Cardiac septum (tissue), 1 donor: ENCODE measurements around the gene NME7. TPM values are rescaled to one million over a fixed set of nuclear protein-coding genes. Genes with fewer than 3 reads are reported as not detected.
A peak's percentile ranks its signal among the peaks of the same experiment; 100 is the strongest.

Experiments
- DNase-seq: peaks from one replicate; pipeline ENCODE4 v3.0.0-alpha.2; 2020; ENCODE audit warnings: low spot score
- intact Hi-C: fragments of 100-400 bp; cut with DNase I; formaldehyde crosslinking; loops from one replicate; pipeline ENCODE4 v1.14.0; 2022
- total RNA-seq: library from RNA; stranded (reverse); fragmentation: NEBNext Ultra II Directional; extraction: Animal tissue kit (Norgen Biotek cat#: 25700); gene quantifications from one replicate; pipeline ENCODE4 v1.2.1, GENCODE V29; 2021
- donor health status: DM: no; HTN: no; CAD: no.

NME7 gene
- total RNA-seq, 1 donor from 2014 or later, result 9.8 TPM

DNA sequence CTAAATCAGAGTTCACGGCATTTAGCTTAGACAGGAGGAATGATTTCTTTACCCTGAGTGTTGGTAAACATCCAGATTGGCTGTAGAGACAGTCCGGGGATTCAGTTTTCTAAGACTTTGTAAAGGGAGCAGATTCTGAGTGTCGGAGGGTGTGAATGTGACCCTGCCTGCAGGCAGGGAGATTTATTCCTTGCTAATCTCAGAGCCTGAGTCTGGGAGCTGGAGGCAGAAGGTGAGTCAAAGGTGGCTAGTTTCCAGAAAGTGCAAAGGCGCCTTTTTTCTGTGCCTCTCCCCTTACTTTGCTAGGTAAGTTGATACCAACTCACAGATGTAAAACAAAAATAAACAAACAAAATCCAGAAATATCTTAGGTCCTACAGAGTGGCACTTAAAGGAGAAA is 249.4 kb downstream of the NME7 start:
- DNase-seq, result no peak
- intact Hi-C loops, result no loop called here

DNA sequence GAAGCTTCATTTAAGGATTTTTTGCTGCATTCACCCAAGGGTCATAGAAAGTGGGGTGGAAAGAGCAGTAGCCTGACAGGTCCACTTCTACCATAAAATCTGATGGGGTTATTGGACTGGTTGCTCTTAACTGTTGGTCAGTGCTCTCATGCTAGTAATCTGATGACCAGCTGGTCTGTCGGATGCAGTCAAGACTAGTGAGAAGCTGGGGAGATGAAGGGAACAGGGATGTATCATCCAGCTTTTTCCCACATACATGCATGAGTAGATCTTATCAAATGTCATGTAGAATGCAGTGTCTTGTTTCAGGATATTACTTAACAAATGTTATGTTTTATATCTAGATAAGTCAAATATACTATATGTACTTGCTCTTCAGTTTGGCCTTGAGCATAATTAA is 250.0 kb downstream of the NME7 start:
- intact Hi-C loops, result no loop called here

DNA sequence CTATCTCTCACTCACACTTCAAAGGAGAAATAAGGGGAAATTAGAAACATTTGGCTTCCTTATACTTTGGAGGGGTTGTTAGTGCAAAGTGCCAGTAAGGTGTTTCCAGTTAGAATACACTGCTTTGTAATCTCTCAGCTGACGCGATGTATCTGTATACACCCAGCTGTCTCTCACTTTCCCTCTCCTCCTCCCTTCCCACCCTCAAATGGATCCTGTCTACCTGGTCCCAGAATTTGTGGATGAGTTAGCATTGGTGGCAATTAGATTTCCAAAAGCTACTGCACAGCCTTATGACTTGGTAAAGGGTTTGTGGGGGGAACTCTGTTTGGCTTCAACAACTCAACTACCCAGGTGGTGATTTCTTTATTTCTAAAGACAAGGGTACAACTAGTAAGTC is 250.6 kb downstream of the NME7 start:
- DNase-seq, result no peak
- intact Hi-C loops, result no loop called here

More for the DNA sequence above, 250.0 kb downstream of the NME7 start:
- DNase-seq, result no peak

DNA sequence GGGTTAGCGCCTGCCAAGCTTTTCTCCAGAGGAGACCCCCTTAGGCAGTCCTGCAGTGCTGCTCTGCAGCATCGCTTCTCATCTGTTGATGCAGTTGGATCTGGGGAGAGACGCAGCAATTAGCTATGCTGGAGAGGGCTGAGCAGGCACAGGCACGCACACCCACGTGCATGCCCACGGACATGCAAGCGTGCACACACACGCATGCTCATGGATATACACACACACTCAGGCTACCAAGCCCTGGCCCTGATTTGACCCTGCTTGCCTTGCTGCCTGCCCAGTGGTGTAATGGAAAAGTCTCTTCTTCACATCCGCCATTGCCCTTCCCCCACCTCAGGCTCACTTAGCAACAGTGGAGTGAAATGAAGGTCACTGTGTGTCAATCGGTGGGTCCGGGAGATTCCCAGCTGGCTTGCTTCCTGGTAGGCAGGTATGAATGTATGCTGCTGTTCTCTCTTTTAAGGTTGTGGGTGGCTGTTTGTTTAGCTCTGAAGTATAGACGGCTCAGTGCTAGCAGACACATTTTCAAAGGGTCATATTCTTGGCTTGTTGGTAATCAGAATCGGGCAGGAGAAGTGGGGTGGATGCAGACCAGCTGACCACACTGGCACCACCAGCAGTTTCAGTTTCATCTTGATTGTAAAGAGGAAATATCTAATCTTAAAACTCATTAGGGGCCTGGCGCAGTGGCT is 251.6 kb downstream of the NME7 start:
- intact Hi-C loops, result no loop called here
- no peak for DNase-seq

DNA sequence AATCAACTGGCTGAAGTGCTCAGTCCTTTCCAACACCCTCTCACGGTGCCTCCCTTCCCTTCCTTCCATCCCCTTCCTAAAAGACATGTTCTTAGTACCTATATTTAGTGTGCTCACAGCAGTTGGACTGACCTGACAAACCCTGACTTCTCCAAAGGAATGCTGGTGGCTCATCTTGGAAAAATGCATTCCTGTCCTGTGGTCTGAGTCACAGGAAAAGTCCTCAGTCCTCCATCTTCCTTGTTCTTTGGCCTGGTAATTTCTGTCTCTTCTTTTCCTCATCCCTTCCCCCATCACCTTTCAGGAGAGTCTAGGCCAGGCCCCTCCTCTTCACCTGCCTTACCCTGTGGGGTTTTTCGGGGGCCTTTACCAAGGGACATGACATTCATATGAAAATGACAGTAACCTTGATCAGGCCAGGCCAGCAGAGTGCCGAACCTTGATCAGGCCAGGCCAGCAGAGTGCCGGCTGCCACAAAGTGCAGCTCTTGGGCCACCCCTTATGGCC is 253.9 kb downstream of the NME7 start:
- intact Hi-C loops, result loop anchor here (5.0 kb wide), 1 partner anchor 79 kb away; no protein-coding TSS in a partner anchor

DNA sequence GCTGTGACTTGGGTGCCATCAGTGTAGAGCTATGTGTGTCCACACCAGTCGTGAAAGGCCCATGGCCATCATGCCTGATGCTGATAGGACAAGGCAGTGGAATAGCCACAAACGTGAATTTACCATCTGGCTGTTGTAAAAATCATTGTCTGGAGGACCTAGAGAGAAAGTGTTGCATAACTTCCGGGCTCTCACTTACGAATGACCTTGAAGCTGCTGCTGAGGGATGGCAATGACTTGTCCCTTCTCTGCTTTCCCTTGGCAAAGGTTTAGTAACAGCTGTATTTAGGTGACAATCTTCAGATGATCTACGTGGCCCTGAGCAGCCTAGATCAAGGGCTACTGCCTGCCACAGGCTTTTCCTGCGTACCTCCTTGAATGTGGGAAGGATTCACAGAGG is 255.4 kb downstream of the NME7 start:
- intact Hi-C loops, result loop anchor here (5.0 kb wide), 1 partner anchor 80 kb away; no protein-coding TSS in a partner anchor
- no peak for DNase-seq

More for the DNA sequence above, 253.9 kb downstream of the NME7 start:
- no peak for DNase-seq

DNA sequence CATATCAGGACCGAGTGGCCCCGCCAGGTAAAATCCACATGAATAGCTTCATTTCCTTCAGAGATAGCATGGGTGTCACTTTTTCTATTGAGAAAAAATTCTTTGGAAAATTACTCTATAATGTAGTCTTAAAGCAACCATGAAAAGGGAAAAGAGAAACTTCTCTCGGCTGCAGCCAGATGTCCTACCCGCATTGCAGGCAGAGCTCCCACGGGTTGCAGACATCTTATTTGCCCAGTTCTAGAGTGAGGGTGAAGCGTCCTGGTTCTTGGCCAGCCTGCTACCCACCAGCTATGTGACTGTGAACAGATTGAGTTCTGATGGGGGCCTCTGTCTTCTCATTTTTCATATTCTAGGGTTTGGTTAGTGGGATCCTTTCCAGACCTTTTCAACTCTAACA is 256.1 kb downstream of the NME7 start:
- DNase-seq, result no peak
- intact Hi-C loops, result loop anchor here (5.0 kb wide), 1 partner anchor 81 kb away; no protein-coding TSS in a partner anchor

DNA sequence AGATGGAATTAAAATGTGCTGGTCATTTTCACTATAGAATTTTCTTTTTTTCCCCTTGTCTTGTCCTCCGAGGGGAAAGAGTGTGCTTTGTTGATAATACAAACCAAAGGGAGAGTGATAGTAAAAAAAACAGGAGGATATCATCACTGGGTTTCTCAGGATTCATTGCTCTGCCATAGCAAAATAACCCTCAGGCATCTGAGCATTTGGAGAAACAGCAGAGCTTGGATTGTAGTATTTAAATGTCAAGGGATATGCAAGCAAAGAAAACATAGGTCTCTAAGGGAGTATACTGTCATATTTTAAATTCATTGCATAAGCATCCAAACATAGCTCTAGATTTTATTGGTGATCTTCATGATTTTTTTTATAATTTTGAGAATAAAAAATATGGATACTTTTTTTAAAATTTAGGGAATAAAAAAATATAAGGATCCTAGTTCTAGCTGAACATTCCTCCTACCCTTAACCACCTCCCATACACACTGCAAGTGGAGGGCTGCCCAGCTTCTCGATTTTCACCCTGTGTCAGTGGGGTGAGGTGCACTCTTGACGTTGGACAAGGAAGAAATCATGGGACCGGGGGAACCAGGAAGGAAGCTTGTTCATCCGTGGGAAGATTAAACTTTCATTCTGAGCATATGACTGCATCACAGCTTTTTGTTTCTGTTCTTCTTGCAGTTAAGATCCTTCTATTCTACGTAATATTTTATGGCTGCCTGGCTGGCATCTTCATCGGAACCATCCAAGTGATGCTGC is 256.7 kb downstream of the NME7 start:
- intact Hi-C loops, result loop anchor here (5.0 kb wide), 1 partner anchor 81 kb away; no protein-coding TSS in a partner anchor

DNA sequence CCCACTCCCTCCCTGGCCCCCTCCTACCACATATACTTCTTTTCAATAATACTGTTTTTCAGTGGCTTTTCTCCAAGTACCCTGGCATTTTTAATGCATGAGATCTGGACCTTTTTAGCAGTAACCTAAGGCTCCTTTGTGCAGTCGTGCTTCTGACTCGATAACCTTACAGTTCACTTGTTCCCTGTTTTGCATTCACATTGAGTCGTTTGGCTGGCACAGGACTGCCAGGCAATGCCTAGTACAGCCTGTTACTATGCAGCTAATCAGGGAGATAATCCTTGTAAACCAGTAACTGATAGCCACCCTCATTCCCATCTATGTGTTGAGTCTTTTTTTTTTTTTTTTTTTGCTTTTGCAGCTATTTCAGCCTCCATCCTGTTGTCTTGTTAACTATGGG is 257.4 kb downstream of the NME7 start:
- intact Hi-C loops, result loop anchor here (5.0 kb wide), 1 partner anchor 82 kb away; no protein-coding TSS in a partner anchor
- no peak for DNase-seq

More for the DNA sequence above, 256.7 kb downstream of the NME7 start:
- no peak for DNase-seq

DNA sequence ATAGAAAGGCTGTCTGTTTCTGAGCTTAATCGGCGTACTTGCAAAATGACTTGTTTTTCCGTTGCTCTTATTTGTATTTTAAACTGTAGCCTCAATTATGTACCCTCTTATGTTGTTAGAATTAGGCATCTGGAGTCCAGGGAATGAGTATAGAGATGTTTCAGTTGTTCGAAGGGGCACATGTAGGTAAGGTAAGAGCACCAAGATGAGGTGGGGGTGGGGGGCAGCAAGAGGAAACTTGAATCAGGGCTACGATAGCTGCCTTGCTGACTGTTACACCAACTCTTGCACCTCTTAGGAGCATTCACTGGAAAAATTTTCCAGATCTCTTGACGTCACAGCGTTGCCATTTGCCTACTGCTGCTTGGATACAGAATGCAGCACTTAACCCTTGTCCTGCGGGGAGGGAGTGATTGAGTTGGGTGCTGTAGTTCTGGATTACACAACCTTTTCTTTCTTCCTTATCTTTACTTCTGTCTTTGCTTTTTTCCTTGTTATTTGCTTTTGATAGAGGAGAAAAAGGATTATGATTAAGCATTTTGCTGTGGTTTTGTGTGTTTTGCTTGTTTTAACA is 257.9 kb downstream of the NME7 start:
- intact Hi-C loops, result loop anchor here (5.0 kb wide), 4 partner anchors 83 to 502 kb away; no protein-coding TSS in a partner anchor
- DNase-seq, result no peak

DNA sequence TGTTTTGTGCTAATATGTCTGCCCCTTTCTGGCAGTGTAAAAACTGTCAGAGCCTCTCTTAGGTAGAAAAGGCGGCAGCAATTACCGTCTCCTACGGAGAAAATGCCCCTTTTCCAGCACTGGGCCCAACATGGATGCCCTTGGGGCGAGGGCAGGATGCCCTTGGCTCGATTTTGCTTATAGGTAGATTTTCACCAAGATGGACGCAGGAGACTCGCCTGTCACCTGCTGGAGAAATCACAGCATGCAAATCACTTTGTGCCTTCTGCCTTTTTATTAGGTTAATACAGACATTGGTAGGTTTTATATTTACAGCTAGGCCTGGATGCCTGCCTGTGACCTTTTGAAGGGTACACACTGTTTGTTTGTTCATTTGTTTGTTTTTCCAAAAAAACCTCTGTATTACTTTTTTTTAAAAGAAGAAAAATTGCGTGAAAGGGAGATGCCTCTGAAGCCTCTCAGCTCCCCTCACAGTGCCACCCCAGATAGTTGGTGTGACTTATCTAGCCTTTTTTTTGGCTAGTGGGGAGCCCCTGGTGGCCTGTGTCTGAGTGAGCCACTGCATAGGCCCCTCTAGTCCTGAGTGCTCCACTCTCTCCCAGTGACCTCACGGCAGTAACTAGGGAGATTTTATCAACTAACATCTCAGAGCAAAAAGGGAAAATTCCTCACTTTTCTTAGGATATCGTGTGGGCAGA is 258.6 kb downstream of the NME7 start:
- DNase-seq, result no peak
- intact Hi-C loops, result loop anchor here (5.0 kb wide), 3 partner anchors 272 to 502 kb away; no protein-coding TSS in a partner anchor

DNA sequence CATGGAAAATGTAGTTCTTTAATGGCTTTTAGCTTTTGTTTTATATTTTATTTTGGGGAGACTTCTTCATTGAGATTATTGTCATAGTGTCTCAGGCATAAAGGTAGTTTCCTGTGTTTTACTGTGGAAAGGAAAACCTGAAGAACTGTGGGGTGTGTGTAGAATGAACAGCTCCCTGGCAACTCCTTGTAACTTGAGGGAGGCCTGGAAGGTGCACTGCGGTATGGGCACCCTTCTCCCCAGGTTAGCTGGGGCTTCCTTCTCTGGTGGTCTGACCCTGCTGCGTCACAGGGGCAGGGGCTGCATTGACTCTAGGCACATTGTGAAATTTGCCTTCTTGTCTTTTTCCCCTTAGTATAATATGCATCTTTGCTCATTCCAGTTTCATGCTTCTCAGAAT is 259.4 kb downstream of the NME7 start:
- no peak for DNase-seq
- intact Hi-C loops, result loop anchor here (5.0 kb wide), 3 partner anchors 271 to 501 kb away; no protein-coding TSS in a partner anchor

DNA sequence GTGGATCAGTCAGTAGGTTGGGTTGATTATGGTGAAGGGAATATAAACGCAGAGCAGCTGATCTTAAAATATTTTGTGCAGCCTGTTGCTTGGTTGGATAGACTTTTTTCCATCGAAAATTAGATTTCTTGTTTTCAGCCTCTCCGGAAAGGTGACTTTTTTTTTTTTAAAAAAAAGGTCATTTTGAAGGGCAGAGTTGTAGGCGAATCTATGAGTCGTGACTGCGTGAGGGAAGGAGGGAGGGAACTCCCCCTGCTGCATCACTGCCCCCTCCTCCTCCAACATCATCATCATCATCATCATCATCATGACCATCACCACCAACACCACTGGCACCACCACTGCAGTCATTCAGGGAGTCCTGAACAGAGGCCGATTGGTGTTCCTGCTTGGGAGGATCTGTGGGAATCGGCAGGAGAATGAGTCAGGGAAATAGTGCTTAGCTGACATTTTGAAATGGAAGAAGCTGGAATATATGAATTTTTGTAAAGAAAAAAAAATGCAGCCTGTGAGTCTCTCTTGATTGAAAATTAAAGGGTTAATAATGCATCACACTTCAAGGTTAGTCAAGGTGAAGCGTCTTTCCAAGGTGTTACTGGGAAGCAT is 259.9 kb downstream of the NME7 start:
- intact Hi-C loops, result loop anchor here (2.0 to 5.0 kb wide), 4 partner anchors 270 to 500 kb away; no protein-coding TSS in a partner anchor
- DNase-seq, result no peak

DNA sequence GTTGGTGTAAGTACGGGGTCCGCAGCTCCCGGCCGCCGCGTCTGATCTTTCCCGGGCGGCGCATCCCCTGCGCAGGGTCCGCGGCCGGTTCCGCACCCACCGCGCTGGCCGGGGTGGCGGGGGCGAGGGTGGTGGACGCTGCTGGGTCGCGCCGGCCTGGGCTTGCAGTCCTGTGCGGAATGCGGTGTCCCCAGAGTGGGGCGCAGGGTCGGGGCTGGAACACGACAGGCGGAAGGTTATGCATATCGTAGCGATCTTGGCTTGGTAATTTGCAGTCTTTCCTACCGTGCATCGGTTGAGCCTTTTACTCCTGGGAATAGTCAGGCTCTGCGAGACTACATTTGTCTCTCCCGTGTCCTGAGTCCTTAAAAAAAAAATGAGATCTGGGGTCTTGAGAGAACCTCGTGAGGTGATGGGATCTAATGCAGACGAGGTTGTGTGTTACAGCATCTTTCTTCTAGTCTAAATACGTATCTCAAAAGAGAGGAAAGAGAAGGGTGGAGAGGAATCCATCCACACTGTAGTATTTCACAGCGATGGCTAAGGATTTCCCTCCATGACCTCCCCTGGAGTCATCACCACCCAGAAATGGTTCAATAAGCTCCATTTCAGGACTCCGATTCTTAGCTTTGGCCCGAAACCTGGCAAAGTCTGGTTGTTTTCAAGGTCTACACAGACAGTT is 260.5 kb downstream of the NME7 start:
- intact Hi-C loops, result loop anchor here (2.0 to 5.0 kb wide), 4 partner anchors 270 to 500 kb away; no protein-coding TSS in a partner anchor
- no peak for DNase-seq

DNA sequence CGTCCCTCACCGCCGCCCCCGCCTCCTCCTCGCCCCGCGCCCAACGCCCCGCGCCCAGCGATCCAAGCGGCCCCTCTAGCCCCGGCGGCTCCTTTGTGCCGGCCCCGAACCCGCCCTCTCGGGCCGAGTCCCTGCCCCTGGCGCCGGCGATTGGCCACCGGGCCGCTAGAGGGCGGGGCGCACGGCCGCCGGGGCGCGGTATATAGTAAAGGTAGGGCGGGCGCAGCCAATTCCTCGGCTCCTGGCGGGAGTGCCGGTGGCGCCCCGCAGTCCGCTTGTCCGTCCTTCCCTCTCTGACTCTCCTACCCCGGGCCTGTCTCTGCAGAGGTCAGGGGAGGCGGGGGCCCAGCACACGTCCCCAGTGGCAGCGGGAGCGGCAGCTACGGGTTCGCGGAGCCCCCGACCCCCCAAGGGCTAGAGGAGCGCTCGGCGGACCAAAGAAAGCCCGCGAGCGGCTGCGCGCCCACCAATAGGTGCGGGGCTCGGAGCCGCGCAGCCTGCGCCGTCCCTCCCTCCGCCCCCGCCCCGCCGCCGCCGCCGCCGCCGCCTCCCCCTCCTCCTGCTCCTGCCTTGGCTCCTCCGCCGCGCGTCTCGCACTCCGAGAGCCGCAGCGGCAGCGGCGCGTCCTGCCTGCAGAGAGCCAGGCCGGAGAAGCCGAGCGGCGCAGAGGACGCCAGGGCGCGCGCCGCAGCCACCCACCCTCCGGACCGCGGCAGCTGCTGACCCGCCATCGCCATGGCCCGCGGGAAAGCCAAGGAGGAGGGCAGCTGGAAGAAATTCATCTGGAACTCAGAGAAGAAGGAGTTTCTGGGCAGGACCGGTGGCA is 261.3 kb downstream of the NME7 start, which contains the start of gene ATP1B1:
ATP1B1 (plus strand) TSS at position 596 of the 826 bp plus-strand sequence; CDS start at position 736, 140 bp downstream.
- intact Hi-C loops, result loop anchor here (2.0 to 5.0 kb wide), 4 partner anchors 269 to 499 kb away; no protein-coding TSS in a partner anchor
- DNase-seq, result peak; percentile 92

DNA sequence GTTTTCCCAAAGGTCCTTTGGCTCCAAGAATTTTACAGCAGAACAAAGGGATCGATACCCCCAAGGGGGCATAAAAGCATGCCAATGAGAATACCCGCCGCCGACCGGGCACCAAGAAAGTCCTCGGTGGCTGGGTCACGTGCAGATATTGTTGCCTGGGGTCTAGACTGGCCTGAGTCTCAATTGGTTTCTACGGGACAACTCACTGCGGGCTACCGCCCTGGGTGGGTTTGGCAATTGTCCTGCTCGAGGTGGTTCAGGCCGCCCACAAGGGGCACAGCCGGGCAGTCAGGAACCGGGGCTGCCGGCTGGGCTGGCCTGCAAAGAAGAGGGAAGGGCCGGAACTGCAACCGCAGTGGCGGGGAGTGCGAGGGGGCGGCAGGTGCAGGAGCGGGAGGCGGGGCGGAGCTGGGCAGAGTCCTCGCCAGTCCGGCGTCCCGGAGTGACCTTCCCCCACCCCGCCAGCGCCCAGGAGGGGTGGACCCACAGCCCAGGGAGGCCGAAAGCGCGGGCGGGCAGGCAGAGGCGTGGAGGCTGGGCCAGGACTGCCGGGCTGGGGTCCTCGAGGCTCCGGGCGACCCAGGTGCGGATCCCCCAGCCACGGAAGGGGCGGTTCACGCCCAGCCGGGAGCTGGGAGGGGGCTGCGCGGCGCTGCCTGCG is 262.0 kb downstream of the NME7 start:
- intact Hi-C loops, result loop anchor here (2.0 to 5.0 kb wide), 4 partner anchors 268 to 498 kb away; no protein-coding TSS in a partner anchor
- DNase-seq, result peak; percentile 88

DNA sequence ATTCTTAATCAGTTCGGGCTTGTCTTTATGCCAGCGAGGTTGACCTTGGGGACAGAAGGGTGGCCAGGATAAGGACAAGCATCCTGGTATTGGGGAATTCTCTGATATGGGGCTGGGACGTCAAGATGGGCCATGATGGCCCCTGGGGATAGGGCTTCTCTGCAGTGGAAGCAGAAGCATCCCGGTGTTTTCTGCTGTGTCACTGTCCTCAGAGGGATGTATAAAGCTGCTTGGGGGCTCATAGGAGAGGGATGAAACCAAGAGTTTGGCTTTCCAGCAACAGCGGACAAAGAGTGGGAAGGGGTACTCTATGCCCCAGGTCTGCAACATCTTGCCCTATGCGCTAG is 262.5 kb downstream of the NME7 start:
- no peak for DNase-seq
- intact Hi-C loops, result loop anchor here (5.0 kb wide), 3 partner anchors 268 to 498 kb away; no protein-coding TSS in a partner anchor
